SK-N-MC (cell line): ENCODE measurements around the gene PEX14.

Experiments
- EZH2 ChIP-seq: fragments of 200-600 bp; sonication (generic); IDR thresholded peaks from one replicate; pipeline ENCODE4 v1.6.1; 2017; ENCODE audit warnings: antibody characterized with exemption
- FOXP2 ChIP-seq: optimal IDR thresholded peaks from 2 replicates; pipeline ENCODE3; 2011; ENCODE audit warnings: mild to moderate bottlenecking, moderate library complexity; ENCODE audit not compliant: insufficient read depth; ENCODE audit errors: extremely low read length, control extremely low read depth
- POLR2AphosphoS5 ChIP-seq: IDR thresholded peaks from 2 replicates; pipeline ENCODE4 v1.6.1; 2012; ENCODE audit warnings: mild to moderate bottlenecking, low read depth, low read length, borderline replicate concordance

GRCh38 chr1:10473145-10473765, 1.5 kb upstream of the PEX14 start:
- TF ChIP-seq POLR2AphosphoS5, result no peak
- TF ChIP-seq EZH2, result no peak
- no peak for TF ChIP-seq FOXP2
